Heart right ventricle (tissue), 16 donors: Measurements from ENCODE around the gene ABI2. TPM values are rescaled to one million over a fixed set of nuclear protein-coding genes. Genes with fewer than 3 reads are reported as not detected.
"Not testable (repeated sequence)": the region's sequence is repeated elsewhere in the genome, so short reads cannot be mapped to it uniquely, and the experiment has no call there.

Source experiments
- ATAC-seq, 8 donors: fragments of 200-7000 bp; cut with Tn5 transposase; one replicate each; pipeline ENCODE4 v1.9.1; 2020; ENCODE audit warnings: mild to moderate bottlenecking in 8 of 8, moderate library complexity in 8 of 8, moderate number of reproducible peaks in 1 of 8
- DNase-seq, 2 donors: peaks; one replicate each; pipeline ENCODE4 v3.0.0-alpha.2; 2020
- H3K27ac ChIP-seq, 10 donors: fragments of 200-600 bp; sonication (generic) in 2 of 10; one replicate each; pipeline versions ENCODE4 v1.5.0 to v1.8.0; 2020 to 2022; ENCODE audit warnings: mild to moderate bottlenecking in 3 of 10
- H3K27me3 ChIP-seq, 7 donors: fragments of 200-600 bp; one replicate each; pipeline ENCODE4 v1.8.0; 2021 to 2022; ENCODE audit warnings: mild to moderate bottlenecking in 2 of 7
- H3K36me3 ChIP-seq, 9 donors: fragments of 200-600 bp; sonication (generic) in 1 of 9; one replicate each; pipeline versions ENCODE4 v1.5.0 to v1.8.0; 2020 to 2022; ENCODE audit warnings: mild to moderate bottlenecking in 2 of 9
- H3K4me1 ChIP-seq, 9 donors: fragments of 200-600 bp; sonication (generic) in 1 of 9; one replicate each; pipeline versions ENCODE4 v1.5.0 to v1.8.0; 2020 to 2022; ENCODE audit warnings: mild to moderate bottlenecking in 4 of 9
- H3K4me3 ChIP-seq, 10 donors: fragments of 200-600 bp; sonication (generic) in 2 of 10; one replicate each; pipeline versions ENCODE4 v1.5.0 to v1.8.0; 2020 to 2022; ENCODE audit warnings: mild to moderate bottlenecking in 7 of 10, moderate library complexity in 2 of 10
- H3K9me3 ChIP-seq, 11 donors: fragments of 200-600 bp in 10 of 11; sonication (generic) in 2 of 11; one replicate each; pipeline versions ENCODE4 v1.5.0 to v1.8.0; 2013 to 2022; ENCODE audit warnings: mild to moderate bottlenecking in 2 of 11, control low read depth in 1 of 11, moderate library complexity in 1 of 11
- CTCF ChIP-seq, 9 donors: fragments of 200-600 bp; sonication (generic) in 2 of 9; IDR thresholded peaks; one replicate each; pipeline versions ENCODE4 v1.5.0 to v1.8.0; 2021 to 2022; ENCODE audit warnings: antibody characterized with exemption in 9 of 9, mild to moderate bottlenecking in 5 of 9, moderate library complexity in 1 of 9
- WGBS, 2 donors: extraction: QIAGEN DNeasy Blood & Tissue Kit; methylation state at CpG; one replicate each; pipeline ENCODE4 v1.1.7; 2013; ENCODE audit warnings: inconsistent platforms in 1 of 2; 5-methylcytosine and 5-hydroxymethylcytosine counted together
- intact Hi-C, 10 donors: fragments of 100-400 bp; cut with DNase I; formaldehyde crosslinking; loops; one replicate each; pipeline versions ENCODE4 v1.11.1 to v1.14.2; 2022
- polyA plus RNA-seq, 2 donors: library from polyadenylated mRNA; stranded (reverse); fragments of 200-250 nt; gene quantifications; one replicate each; pipeline ENCODE4 v1.2.3, GENCODE V29; 2013
- total RNA-seq, 10 donors: library from RNA; stranded (reverse); fragmentation: NEBNext Ultra II Directional in 3 of 10; extraction: Animal tissue kit (Norgen Biotek cat#: 25700) in 3 of 10; gene quantifications; one replicate each; pipeline versions ENCODE4 v1.2.1 to v1.2.4, GENCODE V29; 2021 to 2023
- donor health status: Arrhythmogenic right ventricular cardiomyopathy.
- donor health status: ischemic (EF 13 %, LVEDD 7.1; RV severe dilation, severe dysfunction).
- donor health status: healthy with polysubstance abuse.
- donor health status: DM: no; HTN: yes; CAD: no.
- donor health status: DM: no; HTN: no; CAD: no.
- donor health status: ischemic (EF 25% LVEDD 6.9; RV normal size, moderate dysfunction).
- donor health status: ischemic (EF 25% LVEDD 5.7; RV mildly dilated, moderate dysfunction).
- donor health status: healthy.
- donor health status: DM: yes; HTN: yes; CAD: no.
- donor health status: Ischemic cardiomyopathy.
- donor health status: ischemic (EF 35%, LVEDD 5.7; RV mildly dilated, moderate dysfunction).
- donor health status: nonischemic (EF 11% LVEDD 7.7; RV severe dilation, severe dysfunction).
- donor health status: DM: yes; HTN: yes; CAD: no.
- donor health status: PGD.
- donor health status: ischemic (EF 29% LVEDD 5.4; RV normal size, mild dysfunction).
- donor health status: nonischemic (EF 23%, LVEDD 6.1; RV moderate dilation, normal function).

ABI2 gene
- total and polyA plus RNA-seq, 12 donors: 12.9 to 76.8 (median 55.7) TPM

GRCh38 chr2:203286532-203286931 lies 41.7 kb upstream of the ABI2 start:
- DNase-seq: no peak
- ATAC-seq: no peak
- H3K4me3 ChIP-seq: no peak overlapping the region
- TF ChIP-seq CTCF (IDR thresholded peaks at IDR 0.05): no peak
- no peaks in the 10 kb centered on the region for H3K4me1 ChIP-seq
- H3K27ac ChIP-seq: no peak overlapping the region
- H3K27me3 ChIP-seq: no peaks in the 10 kb centered on the region
- intact Hi-C loops: no loop called here
- no peaks in the 10 kb centered on the region for H3K9me3 ChIP-seq
- 96% methylated on average over 2 of the region's 2 CpGs for WGBS, 2 donors
- peaks cover 0 to 100% (median 37%) of the 10 kb centered on the region in 9 donors for H3K36me3 ChIP-seq

GRCh38 chr2:203301667-203302066 lies 26.5 kb upstream of the ABI2 start:
- WGBS, 2 donors: 98 to 99% methylated on average over 3 of the region's 3 CpGs
- TF ChIP-seq CTCF (IDR thresholded peaks at IDR 0.05): no peak
- H3K4me3 ChIP-seq: no peak overlapping the region
- H3K27ac ChIP-seq: no peak overlapping the region
- intact Hi-C loops: no loop called here
- no peaks in the 10 kb centered on the region for H3K4me1 ChIP-seq
- ATAC-seq (no peak), DNase-seq (no peak)
- peaks cover 0 to 77% (median 10%) of the 10 kb centered on the region in 9 donors for H3K36me3 ChIP-seq
- no peaks in the 10 kb centered on the region for H3K9me3 ChIP-seq
- H3K27me3 ChIP-seq: no peaks in the 10 kb centered on the region

- H3K36me3 ChIP-seq: peaks cover 0 to 75% (median 2%) of the 10 kb centered on the region in 9 donors
- H3K9me3 ChIP-seq, H3K27me3 ChIP-seq, ATAC-seq, H3K4me1 ChIP-seq, DNase-seq, H3K27ac ChIP-seq, H3K4me3 ChIP-seq, intact Hi-C loops: not testable (repeated sequence)
- 96 to 99% methylated on average over 8 of the region's 8 CpGs for WGBS, 2 donors
Observed at GRCh38 chr2:203302586-203302985, 25.6 kb upstream of the ABI2 start.

- DNase-seq (no peak), ATAC-seq (no peak)
- Histone ChIP-seq H3K4me3 (no peak overlapping the region), H3K27ac (no peak overlapping the region), H3K36me3 (peaks cover 0 to 19% (median 0%) of the 10 kb centered on the region in 9 donors), H3K27me3 (no peaks in the 10 kb centered on the region), H3K4me1 (no peaks in the 10 kb centered on the region), H3K9me3 (peaks cover 0 to 4% (median 0%) of the 10 kb centered on the region in 11 donors)
- WGBS, 2 donors: 93 to 98% methylated on average over 3 of the region's 3 CpGs
- intact Hi-C loops: no loop called here
- no peak for TF ChIP-seq CTCF (IDR thresholded peaks at IDR 0.05)
Observed at GRCh38 chr2:203310688-203311436, 17.3 kb upstream of the ABI2 start.

GRCh38 chr2:203326356-203326755 lies 1.8 kb upstream of the ABI2 start:
- intact Hi-C loops: loop anchor here in 3 of 10 donors (5.0 to 10.0 kb wide), 3 partner anchors 71 to 128 kb away; partner anchors contain the start of gene CYP20A1 (in 1 of the 3)

More at GRCh38 chr2:203326356-203326755, 1.8 kb upstream of the ABI2 start:
- no peaks in the 10 kb centered on the region for H3K9me3 ChIP-seq
- peaks cover 0 to 31% (median 20%) of the 10 kb centered on the region in 9 donors for H3K4me1 ChIP-seq
- ATAC-seq: no peak
- H3K36me3 ChIP-seq: no peaks in the 10 kb centered on the region
- peak overlapping the region in 1 of 10 donors; percentile 89 for H3K27ac ChIP-seq
- no peak for DNase-seq
- WGBS, 2 donors: 95 to 98% methylated on average over 1 of the region's 1 CpG
- H3K4me3 ChIP-seq: no peak overlapping the region
- TF ChIP-seq CTCF (IDR thresholded peaks at IDR 0.05): no peak
- no peaks in the 10 kb centered on the region for H3K27me3 ChIP-seq
